Neural progenitor cell (in vitro differentiated cells): Measurements from ENCODE around the gene MAD1L1. TPM values are rescaled to one million over a fixed set of nuclear protein-coding genes. Genes with fewer than 3 reads are reported as not detected.

Experiments
- DNase-seq: peaks from one replicate; pipeline ENCODE4 v3.0.0-alpha.2; 2016; ENCODE audit warnings: low spot score
- H2AFZ ChIP-seq: fragments of 200-600 bp; sonication (generic); replicated peaks from 2 replicates; pipeline ENCODE4 v1.6.1; 2016; ENCODE audit warnings: antibody characterized with exemption
- H3F3A ChIP-seq: fragments of 200-600 bp; sonication (generic); 2 replicates; pipeline ENCODE4 v1.6.1; 2016; ENCODE audit warnings: antibody characterized with exemption, low read depth
- H3K27ac ChIP-seq: fragments of 200-600 bp; sonication (generic); 2 replicates; pipeline ENCODE4 v1.5.1; 2016; ENCODE audit warnings: mild to moderate bottlenecking
- H3K27me3 ChIP-seq: fragments of 200-600 bp; sonication (generic); 2 replicates; pipeline ENCODE4 v1.6.1; 2016; ENCODE audit warnings: mild to moderate bottlenecking, moderate library complexity
- H3K36me3 ChIP-seq: fragments of 200-600 bp; sonication (generic); 2 replicates; pipeline ENCODE4 v1.5.1; 2016
- H3K4me1 ChIP-seq: fragments of 200-600 bp; sonication (generic); 2 replicates; pipeline ENCODE4 v1.6.1; 2016; ENCODE audit warnings: mixed run types
- H3K4me2 ChIP-seq: fragments of 200-600 bp; sonication (generic); 2 replicates; pipeline ENCODE4 v1.6.1; 2016
- H3K4me3 ChIP-seq: fragments of 200-600 bp; sonication (generic); 2 replicates; pipeline ENCODE4 v1.5.1; 2016
- H3K79me2 ChIP-seq: fragments of 200-600 bp; sonication (generic); 2 replicates; pipeline ENCODE4 v1.6.1; 2016; ENCODE audit warnings: low read depth
- H3K9ac ChIP-seq: fragments of 200-600 bp; sonication (generic); 2 replicates; pipeline ENCODE4 v1.6.1; 2016
- H3K9me3 ChIP-seq: fragments of 200-600 bp; sonication (generic); 2 replicates; pipeline ENCODE4 v1.5.1; 2016; ENCODE audit warnings: low read depth
- H4K20me1 ChIP-seq: fragments of 200-600 bp; sonication (generic); 2 replicates; pipeline ENCODE4 v1.6.1; 2016; ENCODE audit warnings: low read depth
- H3K27ac Mint-ChIP-seq: 3 replicates; pipeline ENCODE4 v1.8.0; 2021; ENCODE audit warnings: mixed read lengths
- H3K27me3 Mint-ChIP-seq: 2 replicates; pipeline ENCODE4 v1.8.0; 2022; ENCODE audit warnings: low read depth, mild to moderate bottlenecking, inconsistent platforms, moderate library complexity, mixed read lengths; ENCODE audit not compliant: insufficient read depth
- H3K36me3 Mint-ChIP-seq: 3 replicates; pipeline ENCODE4 v1.8.0; 2021; ENCODE audit warnings: mixed read lengths
- H3K4me1 Mint-ChIP-seq: 3 replicates; pipeline ENCODE4 v1.8.0; 2021; ENCODE audit warnings: mixed read lengths
- H3K4me3 Mint-ChIP-seq: 3 replicates; pipeline ENCODE4 v1.8.0; 2021; ENCODE audit warnings: mild to moderate bottlenecking, moderate library complexity, mixed read lengths
- H3K9me3 Mint-ChIP-seq: 3 replicates; pipeline ENCODE4 v1.8.0; 2020; ENCODE audit warnings: mixed read lengths
- CTCF ChIP-seq: fragments of 200-600 bp; sonication (generic); IDR thresholded peaks from 2 replicates; pipeline ENCODE4 v1.5.1; 2017; ENCODE audit warnings: antibody characterized with exemption, mild to moderate bottlenecking
- EZH2 ChIP-seq: fragments of 200-600 bp; sonication (generic); IDR thresholded peaks from 2 replicates; pipeline ENCODE4 v1.6.1; 2017; ENCODE audit warnings: antibody characterized with exemption, mild to moderate bottlenecking, moderate library complexity
- EZH2phosphoT487 ChIP-seq: fragments of 200-600 bp; sonication (generic); IDR thresholded peaks from 2 replicates; pipeline ENCODE4 v1.6.1; 2017; ENCODE audit warnings: antibody characterized with exemption
- total RNA-seq: library from RNA; depleted of rRNA; stranded (reverse); fragments of >200 nt; gene quantifications from 2 replicates; pipeline ENCODE4 v1.2.3, GENCODE V29; 2015; ENCODE audit warnings: low replicate concordance

MAD1L1 gene
- total RNA-seq, 1 donor from 2014 or later, result 23.7 TPM

- Histone ChIP-seq H3K4me3 (no peak overlapping the region), H3K36me3 (no peaks in the 10 kb centered on the region), H3K79me2 (peaks cover 5% of the 10 kb centered on the region), H4K20me1 (no peaks in the 10 kb centered on the region), H3K4me1 (peaks cover 4% of the 10 kb centered on the region), H3K9ac (no peak overlapping the region), H3K27ac (peak overlapping the region; percentile 29), H3K27me3 (no peaks in the 10 kb centered on the region), H3K9me3 (no peaks in the 10 kb centered on the region), H3F3A (no peaks in the 10 kb centered on the region), H2AFZ (no peak overlapping the region), H3K4me2 (no peak overlapping the region)
- H3K36me3 Mint-ChIP-seq, result peaks cover 19% of the 10 kb centered on the region
- peak overlapping the region; percentile 90 for H3K27ac Mint-ChIP-seq
- TF ChIP-seq CTCF (no peak), EZH2 (no peak), EZH2phosphoT487 (no peak)
- H3K27me3 Mint-ChIP-seq, result peaks cover 4% of the 10 kb centered on the region
- peaks cover 26% of the 10 kb centered on the region for H3K4me1 Mint-ChIP-seq
- peaks cover 17% of the 10 kb centered on the region for H3K9me3 Mint-ChIP-seq
- DNase-seq, result no peak
- no peak overlapping the region for H3K4me3 Mint-ChIP-seq
Measured at GRCh38 chr7:2032030-2032875, 200.5 kb downstream of the MAD1L1 start.

GRCh38 chr7:2031451-2031845 lies 201.3 kb downstream of the MAD1L1 start:
- no peak for DNase-seq
- Mint-ChIP-seq H3K27ac (peak overlapping the region; percentile 26), H3K27me3 (peaks cover 4% of the 10 kb centered on the region)

GRCh38 chr7:2030475-2031450 lies 202.0 kb downstream of the MAD1L1 start:
- H3K27me3 Mint-ChIP-seq, result peaks cover 4% of the 10 kb centered on the region
- no peak overlapping the region for H3K4me3 ChIP-seq
- no peak for DNase-seq

More at GRCh38 chr7:2031451-2031845, 201.3 kb downstream of the MAD1L1 start:
- peaks cover under 1% of the 10 kb centered on the region for H3K36me3 ChIP-seq
- no peaks in the 10 kb centered on the region for H4K20me1 ChIP-seq
- no peak overlapping the region for H2AFZ ChIP-seq
- H3K4me3 ChIP-seq, result no peak overlapping the region
- peaks cover 7% of the 10 kb centered on the region for H3K79me2 ChIP-seq
- no peak overlapping the region for H3K9ac ChIP-seq
- H3K4me2 ChIP-seq, result no peak overlapping the region
- TF ChIP-seq CTCF, result no peak
- TF ChIP-seq EZH2, result no peak
- TF ChIP-seq EZH2phosphoT487, result no peak
- H3K27me3 ChIP-seq, result no peaks in the 10 kb centered on the region
- no peaks in the 10 kb centered on the region for H3K9me3 ChIP-seq
- no peak overlapping the region for H3K27ac ChIP-seq
- no peak overlapping the region for H3K4me3 Mint-ChIP-seq
- peaks cover 4% of the 10 kb centered on the region for H3K4me1 ChIP-seq
- H3K4me1 Mint-ChIP-seq, result peaks cover 23% of the 10 kb centered on the region
- peaks cover 24% of the 10 kb centered on the region for H3K9me3 Mint-ChIP-seq
- peaks cover 20% of the 10 kb centered on the region for H3K36me3 Mint-ChIP-seq
- no peaks in the 10 kb centered on the region for H3F3A ChIP-seq

More at GRCh38 chr7:2030475-2031450, 202.0 kb downstream of the MAD1L1 start:
- peaks cover 26% of the 10 kb centered on the region for H3K9me3 Mint-ChIP-seq
- H3F3A ChIP-seq, result no peaks in the 10 kb centered on the region
- peaks cover 3% of the 10 kb centered on the region for H3K9me3 ChIP-seq
- no peak overlapping the region for H3K4me3 Mint-ChIP-seq
- no peaks in the 10 kb centered on the region for H4K20me1 ChIP-seq
- H3K4me1 ChIP-seq, result peaks cover 4% of the 10 kb centered on the region
- no peak overlapping the region for H3K9ac ChIP-seq
- H3K4me2 ChIP-seq, result no peak overlapping the region
- H3K27me3 ChIP-seq, result no peaks in the 10 kb centered on the region
- no peak overlapping the region for H3K27ac ChIP-seq
- peaks cover 7% of the 10 kb centered on the region for H3K36me3 ChIP-seq
- H3K4me1 Mint-ChIP-seq, result peaks cover 23% of the 10 kb centered on the region
- peaks cover 21% of the 10 kb centered on the region for H3K36me3 Mint-ChIP-seq
- no peak overlapping the region for H2AFZ ChIP-seq
- peaks cover 7% of the 10 kb centered on the region for H3K79me2 ChIP-seq
- peak overlapping the region; percentile 6 for H3K27ac Mint-ChIP-seq
- TF ChIP-seq EZH2 (no peak), CTCF (no peak), EZH2phosphoT487 (no peak)
